Endothelial cell (in vitro differentiated cells): ENCODE data around the gene ETV3L. TPM values are rescaled to one million over a fixed set of nuclear protein-coding genes. Genes with fewer than 3 reads are reported as not detected.

Experiments used
- DNase-seq: peaks from one replicate; pipeline ENCODE4 v3.0.0; 2021; ENCODE audit warnings: low spot score
- H3K27ac Mint-ChIP-seq: one replicate; pipeline ENCODE4 v1.8.0; 2021; ENCODE audit warnings: mixed read lengths, inconsistent platforms; ENCODE audit not compliant: unreplicated experiment
- H3K27me3 Mint-ChIP-seq: one replicate; pipeline ENCODE4 v1.8.0; 2021; ENCODE audit warnings: mild to moderate bottlenecking, moderate library complexity, mixed read lengths, inconsistent platforms; ENCODE audit not compliant: unreplicated experiment
- H3K36me3 Mint-ChIP-seq: one replicate; pipeline ENCODE4 v1.8.0; 2021; ENCODE audit warnings: mild to moderate bottlenecking, low read depth, mixed read lengths, inconsistent platforms; ENCODE audit not compliant: unreplicated experiment
- H3K4me1 Mint-ChIP-seq: one replicate; pipeline ENCODE4 v1.8.0; 2021; ENCODE audit warnings: mild to moderate bottlenecking, mixed read lengths, inconsistent platforms; ENCODE audit not compliant: unreplicated experiment
- H3K4me3 Mint-ChIP-seq: one replicate; pipeline ENCODE4 v1.8.0; 2021; ENCODE audit warnings: mild to moderate bottlenecking, mixed read lengths, inconsistent platforms; ENCODE audit not compliant: unreplicated experiment
- H3K9me3 Mint-ChIP-seq: one replicate; pipeline ENCODE4 v1.8.0; 2021; ENCODE audit warnings: mixed read lengths, inconsistent platforms; ENCODE audit not compliant: unreplicated experiment
- total RNA-seq: library from RNA; stranded (reverse); fragmentation: NEBNext Ultra II Directional; extraction: Animal tissue kit (Norgen Biotek cat#: 25700); gene quantifications from one replicate; pipeline ENCODE4 v1.2.1, GENCODE V29; 2021; ENCODE audit not compliant: unreplicated experiment
- TF ChIP-seq, protein P1 (sequence below): fragments of 200-600 bp; sonication (generic); IDR thresholded peaks from one replicate; pipeline ENCODE4 v1.5.0; 2021; ENCODE audit warnings: antibody characterized with exemption; ENCODE audit not compliant: unreplicated experiment

ETV3L gene
- total RNA-seq, 1 donor from 2014 or later, result not detected

DNA sequence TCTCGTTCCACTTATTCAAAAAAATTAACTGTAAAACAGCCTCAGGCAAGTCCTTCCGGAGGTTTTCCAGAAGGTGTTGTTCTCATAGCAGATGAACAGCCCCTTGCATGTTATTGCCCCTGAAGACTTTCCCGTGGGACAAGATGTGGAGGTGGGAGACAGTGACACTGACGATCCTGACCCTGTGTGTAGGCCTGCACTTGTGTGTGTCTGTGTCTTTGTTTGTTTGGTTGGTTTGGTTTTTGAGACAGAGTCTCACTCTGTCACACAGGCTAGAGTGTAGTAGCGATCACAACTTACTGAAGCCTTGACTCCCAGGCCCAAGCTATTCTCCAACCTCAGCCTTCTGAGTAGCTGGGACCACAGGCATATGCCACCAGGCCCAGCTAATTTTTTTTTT is 12.6 kb downstream of the ETV3L start:
- TF ChIP-seq, protein P1, sequence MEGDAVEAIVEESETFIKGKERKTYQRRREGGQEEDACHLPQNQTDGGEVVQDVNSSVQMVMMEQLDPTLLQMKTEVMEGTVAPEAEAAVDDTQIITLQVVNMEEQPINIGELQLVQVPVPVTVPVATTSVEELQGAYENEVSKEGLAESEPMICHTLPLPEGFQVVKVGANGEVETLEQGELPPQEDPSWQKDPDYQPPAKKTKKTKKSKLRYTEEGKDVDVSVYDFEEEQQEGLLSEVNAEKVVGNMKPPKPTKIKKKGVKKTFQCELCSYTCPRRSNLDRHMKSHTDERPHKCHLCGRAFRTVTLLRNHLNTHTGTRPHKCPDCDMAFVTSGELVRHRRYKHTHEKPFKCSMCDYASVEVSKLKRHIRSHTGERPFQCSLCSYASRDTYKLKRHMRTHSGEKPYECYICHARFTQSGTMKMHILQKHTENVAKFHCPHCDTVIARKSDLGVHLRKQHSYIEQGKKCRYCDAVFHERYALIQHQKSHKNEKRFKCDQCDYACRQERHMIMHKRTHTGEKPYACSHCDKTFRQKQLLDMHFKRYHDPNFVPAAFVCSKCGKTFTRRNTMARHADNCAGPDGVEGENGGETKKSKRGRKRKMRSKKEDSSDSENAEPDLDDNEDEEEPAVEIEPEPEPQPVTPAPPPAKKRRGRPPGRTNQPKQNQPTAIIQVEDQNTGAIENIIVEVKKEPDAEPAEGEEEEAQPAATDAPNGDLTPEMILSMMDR, result no peak
- H3K27me3 Mint-ChIP-seq, result no peaks in the 10 kb centered on the region
- no peak overlapping the region for H3K4me3 Mint-ChIP-seq
- no peaks in the 10 kb centered on the region for H3K36me3 Mint-ChIP-seq
- DNase-seq, result no peak
- H3K4me1 Mint-ChIP-seq, result no peaks in the 10 kb centered on the region
- no peak overlapping the region for H3K27ac Mint-ChIP-seq
- H3K9me3 Mint-ChIP-seq, result no peaks in the 10 kb centered on the region

DNA sequence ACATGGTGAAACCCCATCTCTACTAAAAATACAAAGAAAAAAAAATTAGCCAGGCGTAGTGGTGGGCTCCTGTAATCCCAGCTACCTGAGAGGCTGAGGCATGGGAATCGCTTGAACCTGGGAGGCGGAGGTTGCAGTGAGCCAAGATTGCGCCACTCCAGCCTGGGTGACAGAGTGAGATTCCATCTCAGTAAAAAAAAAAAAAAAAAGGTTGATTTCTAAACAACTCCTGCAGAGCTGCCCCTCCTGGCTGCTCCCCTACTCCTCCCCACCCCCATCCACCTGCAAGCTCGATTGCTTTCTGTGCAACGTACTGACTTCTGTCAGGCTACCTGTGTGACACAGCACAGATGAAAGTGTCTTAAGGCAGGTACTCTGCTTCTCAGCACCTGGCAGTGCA is 13.3 kb downstream of the ETV3L start:
- H3K4me1 Mint-ChIP-seq, result no peaks in the 10 kb centered on the region
- no peaks in the 10 kb centered on the region for H3K9me3 Mint-ChIP-seq
- no peak overlapping the region for H3K27ac Mint-ChIP-seq
- H3K27me3 Mint-ChIP-seq, result no peaks in the 10 kb centered on the region
- no peak overlapping the region for H3K4me3 Mint-ChIP-seq
- no peak for DNase-seq
- H3K36me3 Mint-ChIP-seq, result no peaks in the 10 kb centered on the region
- TF ChIP-seq, protein P1, result no peak

DNA sequence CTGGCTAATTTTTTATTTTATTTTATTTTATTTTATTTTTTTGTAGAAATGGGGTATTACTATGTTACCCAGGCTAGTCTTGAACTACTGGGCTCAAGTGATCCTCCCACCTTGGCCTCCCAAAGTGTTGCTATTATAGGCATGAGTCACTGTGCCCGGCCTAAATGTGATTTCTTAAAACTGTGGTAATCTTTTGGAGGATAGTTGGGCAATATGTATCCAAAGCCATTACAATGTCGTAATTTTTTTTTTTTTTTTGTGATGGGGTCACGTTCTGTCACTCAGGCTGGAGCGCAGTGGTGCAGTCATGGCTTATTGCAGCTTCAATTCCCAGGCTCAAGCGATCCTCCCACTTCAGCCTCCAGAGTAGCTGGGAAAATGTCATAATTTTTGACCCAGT is 14.2 kb downstream of the ETV3L start:
- TF ChIP-seq, protein P1, result no peak
- no peaks in the 10 kb centered on the region for H3K27me3 Mint-ChIP-seq
- no peaks in the 10 kb centered on the region for H3K9me3 Mint-ChIP-seq
- H3K4me3 Mint-ChIP-seq, result no peak overlapping the region
- no peak overlapping the region for H3K27ac Mint-ChIP-seq
- no peak for DNase-seq
- H3K4me1 Mint-ChIP-seq, result no peaks in the 10 kb centered on the region
- H3K36me3 Mint-ChIP-seq, result no peaks in the 10 kb centered on the region

DNA sequence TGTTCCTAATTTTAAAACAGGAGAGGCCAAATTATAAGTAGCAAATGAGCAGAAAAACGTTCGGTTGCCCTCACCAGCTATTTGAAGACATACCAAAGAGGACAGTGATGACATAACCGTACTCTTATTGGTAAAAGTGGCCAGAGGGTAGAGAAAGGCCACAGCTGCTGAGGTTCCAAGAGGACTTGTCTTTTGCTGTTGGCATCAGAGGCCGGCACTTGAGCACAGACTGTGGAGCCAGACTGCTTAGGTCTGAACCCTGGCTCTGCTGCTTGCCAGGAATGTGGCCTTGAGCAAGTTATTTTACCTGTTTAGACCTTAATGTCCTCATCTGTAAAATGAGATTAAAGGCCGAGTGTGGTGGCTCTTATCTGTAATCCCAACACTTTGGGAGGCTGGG is 14.9 kb downstream of the ETV3L start:
- no peak overlapping the region for H3K4me3 Mint-ChIP-seq
- TF ChIP-seq, protein P1, result no peak
- H3K27me3 Mint-ChIP-seq, result no peaks in the 10 kb centered on the region
- H3K27ac Mint-ChIP-seq, result no peak overlapping the region
- H3K9me3 Mint-ChIP-seq, result no peaks in the 10 kb centered on the region
- no peaks in the 10 kb centered on the region for H3K4me1 Mint-ChIP-seq
- no peak for DNase-seq
- no peaks in the 10 kb centered on the region for H3K36me3 Mint-ChIP-seq

DNA sequence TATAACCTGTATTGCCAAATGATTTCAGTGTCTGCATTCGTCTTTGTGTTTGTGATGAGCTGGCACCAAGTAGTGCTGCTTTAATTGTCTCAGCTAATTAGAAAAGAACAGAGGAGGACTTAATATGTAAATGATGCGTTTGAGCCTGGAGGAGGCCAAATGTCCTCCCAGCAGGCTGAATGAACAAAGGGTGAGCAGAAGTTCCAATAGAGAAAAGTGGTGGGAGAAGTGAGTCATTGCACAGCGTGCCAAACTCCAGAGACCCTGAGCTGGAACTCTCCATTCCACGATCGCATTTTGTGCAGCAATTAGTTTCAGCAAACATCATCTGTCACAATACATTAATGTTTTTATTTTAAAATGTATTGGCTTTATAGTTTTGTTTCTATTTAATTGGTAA is 17.9 kb downstream of the ETV3L start:
- Mint-ChIP-seq H3K27ac (no peak overlapping the region), H3K27me3 (no peaks in the 10 kb centered on the region), H3K4me1 (no peaks in the 10 kb centered on the region), H3K36me3 (no peaks in the 10 kb centered on the region), H3K9me3 (no peaks in the 10 kb centered on the region), H3K4me3 (no peak overlapping the region)
- TF ChIP-seq, protein P1, result no peak
- no peak for DNase-seq
